Measurements from ENCODE around the gene UNC5CL.

Gene UNC5CL

GRCh38 chr6:41063884-41064285 lies 24.9 kb upstream of the UNC5CL start:
- no peak for DNase-seq (ENCODE audit: low read depth in 4 of 4, low spot score in 1 of 4)

DNA sequence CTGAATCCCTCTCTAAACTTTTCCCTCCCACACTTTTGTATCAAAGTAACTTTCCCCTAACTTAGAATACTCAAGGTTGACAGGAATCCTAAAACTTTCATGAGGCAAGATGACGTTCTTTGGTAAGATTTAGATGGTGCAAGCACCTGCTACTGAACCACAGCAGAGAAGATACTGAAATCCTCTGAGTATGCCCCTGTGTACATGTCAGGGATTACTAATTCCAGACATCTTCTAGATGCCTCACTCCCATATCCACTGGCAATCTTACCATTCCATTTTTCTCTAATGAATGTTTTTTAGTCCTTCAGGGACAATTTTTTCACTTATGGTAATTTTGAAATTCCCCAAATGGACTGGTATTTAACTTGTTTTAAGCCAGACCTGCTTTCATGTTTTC lies 23.0 kb upstream of the UNC5CL start:
- no peak for DNase-seq (ENCODE audit: low read depth in 4 of 4, low spot score in 1 of 4)

DNA sequence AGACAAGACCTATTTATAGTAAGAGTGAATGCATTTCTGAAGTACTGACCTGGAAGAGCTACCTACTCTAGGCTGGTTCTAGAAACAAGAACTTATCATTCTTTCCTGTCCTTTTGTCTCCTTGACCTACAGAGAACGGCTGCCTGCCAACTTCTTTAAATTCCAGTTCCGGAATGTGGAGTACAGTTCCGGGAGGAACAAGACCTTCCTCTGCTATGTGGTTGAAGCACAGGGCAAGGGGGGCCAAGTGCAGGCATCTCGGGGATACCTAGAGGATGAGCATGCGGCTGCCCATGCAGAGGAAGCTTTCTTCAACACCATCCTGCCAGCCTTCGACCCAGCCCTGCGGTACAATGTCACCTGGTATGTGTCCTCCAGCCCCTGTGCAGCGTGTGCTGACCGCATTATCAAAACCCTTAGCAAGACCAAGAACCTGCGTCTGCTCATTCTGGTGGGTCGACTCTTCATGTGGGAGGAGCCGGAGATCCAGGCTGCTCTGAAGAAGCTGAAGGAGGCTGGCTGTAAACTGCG lies 22.2 kb upstream of the UNC5CL start:
- DNase-seq (ENCODE audit: low read depth in 4 of 4, low spot score in 1 of 4), result no peak

DNA sequence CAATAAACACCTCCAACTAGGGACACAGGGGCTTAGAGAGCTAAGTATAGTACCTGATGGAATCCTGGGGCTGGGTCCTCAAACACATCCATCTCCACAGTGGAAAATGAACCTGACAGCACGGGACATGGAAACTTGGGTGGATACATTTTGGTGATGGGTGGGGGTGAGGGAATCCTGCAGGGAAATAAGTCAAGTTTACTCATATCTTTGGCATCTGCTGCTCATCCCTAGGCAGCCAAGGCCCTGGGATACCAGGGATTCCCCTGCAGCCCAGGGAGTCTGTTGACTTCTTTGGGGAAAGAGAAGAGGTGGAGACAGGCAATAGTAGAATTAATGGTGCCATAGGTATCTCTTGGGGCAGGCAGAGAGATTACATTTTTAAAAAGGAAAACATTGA lies 20.5 kb upstream of the UNC5CL start:
- no peak for DNase-seq (ENCODE audit: low read depth in 4 of 4, low spot score in 1 of 4)

DNA sequence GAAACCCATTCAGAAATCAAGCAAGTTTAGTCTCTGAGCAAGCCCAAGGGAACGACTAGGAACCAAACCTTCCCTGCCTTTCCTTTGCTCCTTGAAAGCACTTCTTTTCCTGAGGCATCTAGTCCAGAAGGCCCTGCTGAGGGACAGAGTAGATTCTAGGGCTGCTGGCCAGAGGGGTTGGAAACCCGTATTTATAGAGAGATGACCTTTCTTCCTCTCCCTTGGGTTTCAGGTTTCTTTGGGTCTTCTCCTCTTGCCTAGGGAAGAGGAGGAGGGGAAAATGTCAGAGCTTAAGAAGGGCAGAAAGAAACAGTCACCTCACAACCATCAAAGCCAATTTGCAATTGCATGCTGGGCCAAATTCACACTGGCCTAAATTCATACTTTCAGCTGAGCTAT lies 19.8 kb upstream of the UNC5CL start:
- no peak for DNase-seq (ENCODE audit: low read depth in 4 of 4, low spot score in 1 of 4)

GRCh38 chr6:41056768-41057490 lies 17.9 kb upstream of the UNC5CL start:
- DNase-seq (ENCODE audit: low read depth in 4 of 4, low spot score in 1 of 4), result no peak

DNA sequence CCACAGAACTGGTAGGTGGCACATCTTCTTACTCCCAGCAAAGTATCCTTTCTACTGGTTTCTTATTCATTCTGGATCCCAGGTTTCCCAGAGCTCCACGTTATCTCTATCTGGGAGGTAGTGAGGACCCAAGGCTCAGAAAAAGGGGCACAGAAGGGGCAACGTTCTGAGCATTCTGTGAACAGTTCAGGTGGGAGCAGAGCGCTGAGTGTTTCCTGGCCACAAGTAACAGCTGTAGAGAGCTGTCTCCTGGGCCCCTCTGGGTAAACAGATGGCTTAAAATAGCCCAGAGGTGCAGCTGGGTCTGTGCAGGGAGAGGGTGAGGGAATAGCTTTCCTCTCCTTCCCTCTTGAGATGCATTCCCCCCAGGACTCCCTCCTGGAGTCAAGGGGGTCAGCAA lies 16.1 kb upstream of the UNC5CL start:
- no peak for DNase-seq (ENCODE audit: low read depth in 4 of 4, low spot score in 1 of 4)

DNA sequence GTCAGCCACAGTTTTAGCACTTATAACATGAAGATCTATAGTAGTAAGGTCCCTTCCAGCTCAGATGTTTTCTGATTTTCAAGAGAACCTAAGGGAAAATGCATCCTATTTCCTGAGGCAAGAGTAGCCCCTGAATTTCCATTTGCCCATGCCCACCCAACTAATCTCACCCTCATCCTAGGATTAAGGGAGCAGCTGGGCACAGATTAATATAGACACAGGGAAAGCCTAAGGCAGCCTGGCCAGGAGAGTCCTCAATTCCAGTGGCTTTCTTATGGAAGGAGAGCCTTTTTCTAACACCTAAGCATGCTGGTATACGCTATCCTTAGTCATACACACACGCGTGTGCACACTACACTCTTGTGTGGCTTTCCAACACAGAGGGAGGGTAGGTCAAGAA lies 15.5 kb upstream of the UNC5CL start:
- DNase-seq (ENCODE audit: low read depth in 4 of 4, low spot score in 1 of 4), result no peak

DNA sequence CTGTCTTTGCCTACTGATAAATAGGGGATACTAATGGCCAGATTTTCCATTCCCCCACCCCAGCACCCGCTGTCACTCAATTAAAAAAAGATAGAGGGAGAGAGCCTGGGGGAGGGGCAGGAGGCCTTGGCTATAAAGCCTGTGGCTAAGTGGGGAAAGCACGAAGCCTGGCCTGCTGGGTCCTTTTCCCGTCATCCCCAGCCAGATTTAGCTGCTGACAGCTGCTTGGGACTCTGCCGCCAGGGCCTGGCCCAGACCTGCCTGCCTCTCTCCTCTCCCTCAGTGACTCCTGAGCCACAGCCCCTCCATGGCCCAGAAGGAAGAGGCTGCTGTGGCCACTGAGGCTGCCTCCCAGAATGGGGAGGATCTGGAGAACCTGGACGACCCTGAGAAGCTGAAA lies 14.0 kb upstream of the UNC5CL start, which contains the start of gene APOBEC2:
TSS of gene APOBEC2 (plus strand) at position 162 of the 400 bp plus-strand sequence. CDS start at position 308, 146 bp downstream.
- no peak for DNase-seq (ENCODE audit: low read depth in 4 of 4, low spot score in 1 of 4)

DNA sequence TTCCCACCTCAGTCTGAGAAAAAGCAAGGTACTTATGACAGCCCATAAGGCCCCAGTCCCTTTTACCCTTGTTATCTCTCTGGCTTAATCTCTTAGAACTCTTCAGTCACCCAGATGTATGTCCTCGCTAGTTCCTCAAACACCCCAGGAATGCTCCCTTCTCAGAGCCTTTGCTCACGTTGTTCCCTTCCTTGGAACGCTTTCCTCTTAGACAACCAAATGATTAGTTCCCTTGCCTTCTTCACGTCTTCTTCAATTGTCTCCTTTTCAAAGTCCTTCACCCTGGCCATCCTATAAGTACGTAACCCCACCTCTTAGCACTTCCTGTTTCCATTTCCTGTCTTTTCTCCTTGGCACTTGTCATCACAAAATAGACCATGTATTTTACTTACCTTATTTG lies 12.9 kb upstream of the UNC5CL start:
- DNase-seq (ENCODE audit: low read depth in 4 of 4, low spot score in 1 of 4), result no peak

- no peak for DNase-seq (ENCODE audit: low read depth in 4 of 4, low spot score in 1 of 4)
Observed at GRCh38 chr6:41050536-41050935, 11.5 kb upstream of the UNC5CL start.

GRCh38 chr6:41049955-41050354 lies 10.9 kb upstream of the UNC5CL start:
- no peak for DNase-seq (ENCODE audit: low read depth in 4 of 4, low spot score in 1 of 4)

GRCh38 chr6:41049521-41049920 lies 10.5 kb upstream of the UNC5CL start:
- DNase-seq (ENCODE audit: low read depth in 4 of 4, low spot score in 1 of 4), result no peak

GRCh38 chr6:41047745-41048732 lies 9.0 kb upstream of the UNC5CL start:
- no peak for DNase-seq (ENCODE audit: low read depth in 4 of 4, low spot score in 1 of 4)

DNA sequence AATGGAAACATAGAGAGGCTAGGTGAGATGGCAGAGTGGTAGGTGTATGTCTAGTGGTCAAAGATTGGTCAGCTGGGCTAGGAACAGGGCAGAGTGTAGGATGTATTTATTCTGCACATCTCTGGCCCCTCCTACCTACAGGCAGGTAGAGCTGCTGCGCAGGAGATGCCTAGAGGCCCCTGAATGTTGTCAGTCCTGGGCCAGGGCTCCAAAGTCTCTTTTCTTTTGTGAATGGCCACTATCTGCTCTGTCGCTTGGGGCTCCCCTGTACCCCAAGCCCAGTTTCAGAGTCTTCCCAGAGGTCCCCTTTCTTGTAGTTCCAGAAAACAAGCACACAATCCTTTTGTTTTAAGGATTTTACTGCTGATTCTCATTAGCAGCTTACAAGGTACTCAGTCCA lies 8.3 kb upstream of the UNC5CL start:
- DNase-seq (ENCODE audit: low read depth in 4 of 4, low spot score in 1 of 4), result no peak

DNA sequence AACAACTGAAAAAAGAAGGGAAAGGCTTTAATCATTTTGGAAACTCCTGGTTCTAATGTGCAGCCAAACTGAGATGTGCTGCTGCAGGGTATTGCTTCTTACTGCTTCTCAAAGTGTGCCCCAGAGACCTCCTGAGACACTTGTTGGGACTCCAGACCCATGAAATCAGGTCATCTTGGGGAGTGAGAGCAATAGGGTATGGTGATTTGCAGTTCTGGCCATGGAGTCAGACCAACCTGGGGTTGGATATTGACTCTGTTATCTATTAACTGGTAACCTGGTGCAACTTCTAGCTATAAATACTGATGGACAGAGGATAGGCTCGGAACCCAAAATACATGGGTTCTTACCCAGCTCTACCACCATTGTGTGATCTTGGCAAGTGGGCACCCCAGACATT lies 7.1 kb upstream of the UNC5CL start:
- no peak for DNase-seq (ENCODE audit: low read depth in 4 of 4, low spot score in 1 of 4)

DNA sequence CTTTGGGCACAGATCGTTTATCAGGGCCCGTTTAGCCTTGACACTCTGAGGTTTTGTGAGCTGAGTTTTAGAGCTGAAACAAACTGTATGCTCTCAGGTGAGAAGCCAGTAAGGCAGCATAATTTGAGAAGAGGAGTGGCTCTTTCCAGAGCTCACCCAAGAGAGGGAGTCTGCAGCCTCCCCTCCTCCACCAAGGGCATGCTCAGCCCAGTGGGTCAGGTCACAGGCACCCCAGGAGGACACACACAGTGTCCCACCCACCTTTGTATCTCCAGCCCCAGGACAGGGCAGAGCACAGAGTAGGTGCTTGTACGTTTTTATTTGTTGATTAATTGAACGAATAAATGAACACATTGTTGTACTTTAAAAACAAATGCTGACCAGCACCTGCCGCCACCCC lies 6.6 kb upstream of the UNC5CL start:
- DNase-seq (ENCODE audit: low read depth in 4 of 4, low spot score in 1 of 4), result no peak

GRCh38 chr6:41043151-41043550 lies 4.1 kb upstream of the UNC5CL start:
- no peak for DNase-seq (ENCODE audit: low read depth in 4 of 4, low spot score in 1 of 4)

DNA sequence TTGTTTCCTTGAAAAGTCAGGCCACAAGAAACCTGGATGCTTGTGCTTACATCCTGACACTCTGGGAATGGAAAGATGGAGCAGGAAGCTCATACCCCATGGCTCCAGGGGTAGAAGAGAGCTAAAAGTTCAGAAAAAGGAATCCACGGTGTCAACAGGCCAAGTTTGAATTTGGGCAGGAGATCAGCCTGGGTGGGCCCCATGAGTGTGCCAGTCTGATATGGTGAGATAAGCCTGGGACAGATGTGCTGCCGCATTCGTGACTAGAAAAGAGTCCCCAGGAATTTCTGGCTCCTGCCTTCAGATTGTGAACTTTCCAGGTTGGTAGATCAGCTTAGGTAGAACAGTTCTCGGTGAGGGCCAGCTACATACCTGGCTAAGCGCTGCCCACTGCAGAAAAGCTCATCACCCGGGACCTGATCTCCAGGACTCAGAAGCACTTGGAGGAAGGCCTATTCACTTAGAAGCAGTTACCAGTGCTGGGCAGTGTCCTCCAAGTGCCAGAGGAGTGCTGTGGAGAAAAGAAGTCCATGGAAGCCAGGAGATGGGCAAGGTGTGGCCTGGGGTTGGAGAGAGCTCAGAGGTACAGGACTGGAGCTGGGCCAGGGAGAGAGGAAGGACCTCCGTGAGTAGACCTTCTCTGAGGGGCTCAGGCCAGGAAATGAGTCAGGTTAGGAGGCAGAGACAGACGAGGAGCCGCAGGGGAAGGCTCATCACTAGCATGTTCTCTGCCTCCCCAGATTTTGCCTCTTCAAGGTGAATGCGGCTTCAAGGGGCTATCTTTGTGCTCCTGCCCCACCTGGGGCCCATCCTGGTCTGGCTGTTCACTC lies 3.4 kb upstream of the UNC5CL start, which contains the start of gene TSPO2:
TSS of gene TSPO2 (plus strand) at position 242 of the 830 bp plus-strand sequence. CDS start at position 761, 519 bp downstream.
- DNase-seq (ENCODE audit: low read depth in 4 of 4, low spot score in 1 of 4), result no peak

DNA sequence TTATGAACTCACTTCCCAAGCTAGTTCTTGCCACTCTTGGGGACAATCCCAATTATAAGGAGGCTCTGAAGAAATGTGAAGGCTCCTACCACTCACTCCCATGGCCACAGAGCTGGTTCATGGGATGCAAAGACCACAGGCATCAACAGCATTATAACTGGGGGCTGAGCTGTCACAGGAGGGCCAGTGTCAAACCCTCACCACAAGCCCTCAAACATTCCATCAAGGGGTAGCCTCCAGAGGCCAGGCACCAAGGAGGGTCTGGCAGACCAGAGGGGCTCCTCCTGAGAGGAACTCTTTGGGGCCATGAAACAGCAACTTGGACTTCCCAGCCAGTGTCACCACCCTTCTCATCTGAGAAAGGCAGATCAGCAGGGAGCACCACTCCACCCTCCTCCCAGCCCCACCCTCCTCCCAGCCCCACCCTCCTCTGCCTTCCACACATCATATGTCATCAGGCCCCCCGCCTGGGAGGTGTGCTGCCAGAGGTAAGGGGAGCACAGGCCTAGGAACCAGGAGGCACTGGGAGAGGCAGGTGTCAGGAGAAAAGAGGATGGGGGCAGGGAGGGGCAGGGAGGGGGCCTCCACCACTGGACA lies 2.0 kb upstream of the UNC5CL start:
- no peak for DNase-seq (ENCODE audit: low read depth in 4 of 4, low spot score in 1 of 4)

Measured in stimulated activated CD4-positive, alpha-beta T cell treated with anti-CD3 and anti-CD28 coated beads, Interleukin-1b, Interleukin-23, amount 100 ng/mL, for 24 hours (primary cell).